HG02884 (cell line): Measurements from ENCODE around the gene SLIT3.

ENCODE experiments used
- ATAC-seq: cut with Tn5 transposase; IDR thresholded peaks from one replicate; pipeline ENCODE4 v1.9.1; 2021; ENCODE audit warnings: mild to moderate bottlenecking, moderate library complexity; ENCODE audit not compliant: unreplicated experiment

Gene SLIT3

GRCh38 chr5:168734119-168734518 is 566.8 kb downstream of the SLIT3 start:
- no peak for ATAC-seq

DNA sequence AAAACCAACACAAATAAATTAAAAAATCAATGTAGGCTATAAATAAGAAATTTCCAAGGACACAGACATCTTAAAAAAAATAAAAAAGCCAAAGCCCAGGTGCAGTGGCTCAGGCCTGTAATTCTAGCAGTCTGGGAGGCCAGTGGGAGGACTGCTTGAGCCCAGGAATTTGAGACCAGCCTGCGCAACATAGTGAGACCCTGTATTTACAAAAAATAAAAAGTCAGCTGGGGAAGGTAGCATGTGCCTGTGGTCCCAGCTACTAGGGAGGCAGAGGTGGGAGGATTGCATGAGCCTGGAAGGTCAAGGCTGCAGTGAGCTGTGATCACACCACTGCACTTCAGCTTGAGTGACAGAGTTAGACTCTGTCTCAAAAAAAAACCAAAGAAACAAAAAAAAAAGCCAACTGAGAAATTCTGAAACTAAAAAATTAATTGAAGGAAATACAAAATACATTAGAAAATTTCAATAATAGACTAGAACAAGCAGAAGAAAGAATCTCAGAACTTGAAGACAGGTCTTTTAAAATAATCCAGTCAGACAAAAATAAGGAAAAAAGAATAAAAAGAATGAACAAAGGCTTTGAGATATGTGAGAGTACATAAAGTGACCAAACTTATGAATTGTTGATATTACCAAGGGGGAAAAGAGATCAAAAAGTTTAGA is 572.3 kb downstream of the SLIT3 start:
- no peak for ATAC-seq

GRCh38 chr5:168727547-168727946 is 573.4 kb downstream of the SLIT3 start:
- ATAC-seq = no peak

DNA sequence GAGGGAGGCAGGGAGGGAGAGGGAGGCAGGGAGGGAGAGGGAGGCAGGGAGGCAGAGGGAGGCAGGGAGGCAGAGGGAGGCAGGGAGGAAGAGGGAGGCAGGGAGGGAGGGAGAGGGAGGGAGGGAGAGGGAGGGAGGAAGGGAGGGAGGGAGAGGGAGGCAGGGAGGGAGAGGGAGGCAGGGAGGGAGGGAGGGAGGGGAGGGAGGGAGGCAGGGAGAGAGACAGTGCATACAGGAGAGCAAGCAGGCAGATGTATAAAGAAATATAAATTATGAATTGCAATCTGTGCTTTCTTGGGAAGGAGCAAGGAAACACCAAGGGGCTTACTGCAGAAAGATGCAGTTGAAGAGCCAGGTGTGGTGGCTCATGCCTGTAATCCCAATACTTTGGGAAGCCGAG is 574.6 kb downstream of the SLIT3 start:
- ATAC-seq = no peak

DNA sequence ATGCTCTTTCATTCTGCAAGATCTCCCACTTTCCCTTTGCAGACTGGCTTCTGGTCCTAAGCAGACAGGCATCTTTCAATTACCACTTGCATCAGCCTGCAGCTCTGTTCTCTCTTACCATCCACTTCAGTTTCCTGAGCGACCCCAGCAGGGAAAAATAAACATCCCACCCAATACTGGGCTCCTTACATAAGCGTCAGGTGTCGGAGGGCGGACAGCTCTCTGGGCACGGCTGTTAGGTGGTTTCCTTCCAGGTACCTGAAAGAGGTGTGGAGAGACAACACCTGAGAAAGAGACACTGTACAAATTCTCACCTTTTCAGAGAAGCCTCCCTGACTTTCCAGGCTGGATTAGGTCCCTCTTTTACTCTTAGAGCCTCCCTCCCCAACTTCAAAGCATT is 576.7 kb downstream of the SLIT3 start:
- no peak for ATAC-seq

GRCh38 chr5:168723037-168723436 is 577.9 kb downstream of the SLIT3 start:
- no peak for ATAC-seq

- ATAC-seq = no peak
Measured at GRCh38 chr5:168721966-168722365, 579.0 kb downstream of the SLIT3 start.

GRCh38 chr5:168721002-168721753 is 579.8 kb downstream of the SLIT3 start:
- no peak for ATAC-seq

DNA sequence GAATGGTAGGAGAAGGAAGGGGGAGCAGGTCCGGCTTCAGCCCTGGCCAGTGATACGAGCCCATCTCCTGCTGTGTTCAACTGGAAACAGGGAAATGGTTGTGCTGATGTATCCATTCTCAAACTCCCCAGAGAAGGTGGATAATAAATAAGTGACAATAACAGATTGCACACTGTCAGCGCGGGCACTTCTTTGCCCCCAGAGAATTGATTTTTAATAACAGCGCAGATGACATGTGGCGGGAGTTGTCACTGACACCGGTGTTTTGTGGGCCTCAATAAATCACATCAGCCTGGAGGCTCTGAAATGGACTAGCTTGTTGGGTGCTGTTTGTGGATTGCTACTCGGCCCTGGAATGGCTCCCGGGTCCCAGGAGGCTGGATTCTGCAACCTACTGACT is 580.4 kb downstream of the SLIT3 start:
- ATAC-seq = no peak

GRCh38 chr5:168714046-168714445 is 586.9 kb downstream of the SLIT3 start:
- ATAC-seq = no peak

DNA sequence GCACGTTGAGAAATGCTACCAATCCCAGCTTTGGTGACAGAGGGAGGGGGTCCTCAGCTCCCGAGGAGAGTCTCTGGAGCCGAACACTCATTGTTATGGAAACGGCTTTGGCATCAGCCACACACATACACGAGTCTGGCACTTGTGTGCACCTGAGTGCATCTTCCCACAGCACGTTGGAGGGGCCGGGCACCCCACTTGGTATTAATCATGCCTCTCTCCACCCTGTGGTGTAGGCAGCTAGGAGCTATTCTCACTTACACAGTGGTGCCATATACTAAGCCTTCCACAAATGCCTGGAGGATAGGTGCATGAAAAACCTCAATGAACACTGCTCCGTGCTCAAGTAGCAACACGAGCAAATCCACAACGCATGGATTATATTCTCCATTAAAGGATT is 587.9 kb downstream of the SLIT3 start:
- no peak for ATAC-seq

DNA sequence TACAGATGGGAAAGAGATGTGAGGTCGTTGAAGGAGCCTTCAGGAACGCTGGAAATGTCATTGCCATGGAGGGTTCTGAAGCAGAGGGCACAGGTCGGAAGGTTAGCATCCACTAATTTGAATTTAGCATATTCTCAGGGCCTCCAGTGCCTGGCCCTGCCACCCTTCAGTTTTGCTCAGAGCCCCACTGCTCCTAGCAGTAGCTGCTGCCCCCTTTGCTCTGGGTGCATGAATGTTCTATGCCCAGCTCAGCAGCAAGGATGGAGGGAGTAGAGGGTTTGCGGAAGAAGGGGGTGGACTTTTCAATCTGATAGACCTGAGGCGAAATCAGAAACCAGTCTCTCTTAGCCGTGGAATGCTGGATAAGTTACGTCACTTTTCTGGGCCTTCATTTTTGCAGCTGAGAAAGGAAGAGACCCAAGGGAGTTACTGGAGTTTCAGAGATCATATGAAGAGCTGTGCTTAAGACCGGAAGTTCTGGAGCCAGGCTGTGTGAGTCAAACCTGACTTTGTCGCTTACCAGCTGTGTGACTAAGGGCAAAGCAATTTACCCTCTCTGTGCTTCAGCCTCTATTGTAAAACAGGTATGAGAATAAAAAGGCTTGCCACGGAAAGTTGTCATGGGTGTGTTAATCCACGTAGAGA is 588.5 kb downstream of the SLIT3 start:
- ATAC-seq = no peak

- ATAC-seq = no peak
Measured at GRCh38 chr5:168710706-168711105, 590.2 kb downstream of the SLIT3 start.

- no peak for ATAC-seq
Measured at GRCh38 chr5:168707716-168708695, 592.9 kb downstream of the SLIT3 start.

GRCh38 chr5:168706655-168707069 is 594.3 kb downstream of the SLIT3 start:
- ATAC-seq = peak; percentile 48

GRCh38 chr5:168705321-168705720 is 595.6 kb downstream of the SLIT3 start:
- ATAC-seq = no peak

DNA sequence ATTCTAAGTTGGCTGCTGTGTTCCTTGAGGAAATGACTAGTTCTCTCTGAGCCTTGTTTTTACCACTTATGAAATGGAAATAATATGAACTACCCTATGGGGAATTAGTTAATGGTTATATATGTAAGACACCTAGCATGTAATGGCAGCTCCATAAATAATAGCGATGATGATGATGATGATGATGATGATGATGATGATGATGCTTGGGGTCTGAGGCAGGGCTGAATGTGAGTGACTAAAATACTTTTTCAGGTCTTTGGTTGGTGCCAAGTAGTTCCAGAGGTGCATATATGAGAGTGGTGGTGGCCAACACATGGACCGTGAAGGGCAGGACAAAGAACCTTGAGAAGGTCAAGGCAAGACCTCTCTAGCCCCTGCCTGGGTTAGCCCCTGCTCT is 598.4 kb downstream of the SLIT3 start:
- no peak for ATAC-seq

GRCh38 chr5:168701641-168702040 is 599.3 kb downstream of the SLIT3 start:
- ATAC-seq = no peak

GRCh38 chr5:168699002-168699401 is 601.9 kb downstream of the SLIT3 start:
- ATAC-seq = no peak

DNA sequence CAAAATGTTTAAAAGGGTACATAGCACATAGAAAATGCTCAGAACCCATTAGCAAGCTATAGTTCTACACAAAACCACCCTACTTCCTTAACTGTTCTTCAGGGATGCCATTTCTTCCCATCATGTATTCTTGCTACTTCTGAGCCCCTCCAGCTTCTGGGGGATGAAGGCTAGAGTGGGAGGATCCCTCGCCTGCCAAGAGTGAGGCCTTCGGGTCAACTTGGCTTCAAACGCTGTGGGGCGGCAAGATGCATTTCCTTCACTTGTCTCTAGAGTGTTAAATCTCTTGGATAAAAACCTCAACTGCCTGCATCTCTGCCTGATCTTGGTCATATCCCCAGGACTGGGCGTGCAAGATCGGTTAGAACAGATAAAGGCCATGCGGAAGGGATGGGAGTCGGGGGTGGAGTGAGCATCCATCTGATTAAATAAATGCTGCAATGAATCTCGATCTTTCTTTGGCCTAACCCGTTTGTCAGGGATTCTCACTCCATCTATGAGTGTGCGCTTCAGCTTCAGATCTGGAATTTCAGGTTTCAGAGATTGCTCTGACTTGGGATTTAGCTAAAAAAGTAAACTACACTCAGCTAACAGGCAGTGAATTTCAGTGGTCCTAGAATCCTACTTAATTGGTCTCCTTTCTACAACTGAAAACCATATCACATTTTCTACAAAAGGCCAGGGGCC is 603.8 kb downstream of the SLIT3 start:
- ATAC-seq = no peak
